ENCODE results near the gene IL27RA. TPM values are rescaled to one million over a fixed set of nuclear protein-coding genes. Genes with fewer than 3 reads are reported as not detected.
"Not testable (repeated sequence)": the region's sequence is repeated elsewhere in the genome, so short reads cannot be mapped to it uniquely, and the experiment has no call there.

Gene IL27RA
- total and polyA plus RNA-seq, 8 donors = 0.88 to 8.2 (median 1.9) TPM

GRCh38 chr19:14039181-14039580 lies 7.6 kb downstream of the IL27RA start:
- no peak for ATAC-seq
- 89 to 96% methylated on average over 7 of the region's 7 CpGs for WGBS, 2 donors
- intact Hi-C loops (cut with DNase I) = no loop called here
- H3K27me3 ChIP-seq = no peaks in the 10 kb centered on the region
- H3K4me1 ChIP-seq = no peaks in the 10 kb centered on the region
- H3K4me3 ChIP-seq = no peak overlapping the region
- no peak overlapping the region for H3K27ac ChIP-seq
- FAIRE-seq = no peak
- DNase-seq = no peak
- no peak for TF ChIP-seq CTCF (IDR thresholded peaks at IDR 0.05)
- H3K36me3 ChIP-seq = no peaks in the 10 kb centered on the region
- H3K9me3 ChIP-seq = no peaks in the 10 kb centered on the region

- peak; percentile 14 to 35 (median 28) for TF ChIP-seq CTCF (IDR thresholded peaks at IDR 0.05)
- H3K27me3 ChIP-seq; H3K4me3 ChIP-seq; H3K4me1 ChIP-seq; intact Hi-C loops (cut with DNase I); H3K36me3 ChIP-seq; H3K9me3 ChIP-seq; FAIRE-seq: not testable (repeated sequence)
- H3K27ac ChIP-seq = peak overlapping the region in 1 of 4 donors; percentile 13
- ATAC-seq (peak; percentile 63 to 86 (median 86)), DNase-seq (peak in 2 of 6 donors; percentile 33 to 39)
- WGBS, 2 donors = 57 to 66% methylated on average over 19 of the region's 19 CpGs
These were observed 11.4 kb downstream of the IL27RA start for GRCh38 chr19:14042659-14043608.

DNA sequence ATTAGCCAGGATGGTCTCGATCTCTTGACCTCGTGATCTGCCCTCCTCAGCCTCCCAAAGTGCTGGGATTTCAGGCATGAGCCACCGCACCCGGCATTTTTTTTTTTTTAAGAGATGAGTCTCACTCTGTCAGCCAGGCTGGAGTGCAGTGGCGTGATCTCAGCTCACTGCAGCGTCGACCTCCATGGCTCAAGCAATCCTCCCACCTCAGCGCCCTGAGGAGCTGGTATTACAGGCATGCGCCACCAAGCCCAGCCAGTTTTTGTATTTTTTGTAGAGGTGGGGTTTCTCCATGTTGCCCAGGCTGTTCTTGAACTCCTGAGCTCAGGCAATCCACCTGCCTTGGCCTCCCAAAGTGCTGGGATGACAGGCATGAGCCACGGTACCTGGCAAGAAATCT lies 16.3 kb downstream of the IL27RA start:
- ATAC-seq; intact Hi-C loops (cut with DNase I); FAIRE-seq; H3K27ac ChIP-seq; H3K4me3 ChIP-seq; H3K4me1 ChIP-seq; DNase-seq; H3K36me3 ChIP-seq; H3K9me3 ChIP-seq; H3K27me3 ChIP-seq: not testable (repeated sequence)
- 97 to 99% methylated on average over 10 of the region's 10 CpGs for WGBS, 2 donors

DNA sequence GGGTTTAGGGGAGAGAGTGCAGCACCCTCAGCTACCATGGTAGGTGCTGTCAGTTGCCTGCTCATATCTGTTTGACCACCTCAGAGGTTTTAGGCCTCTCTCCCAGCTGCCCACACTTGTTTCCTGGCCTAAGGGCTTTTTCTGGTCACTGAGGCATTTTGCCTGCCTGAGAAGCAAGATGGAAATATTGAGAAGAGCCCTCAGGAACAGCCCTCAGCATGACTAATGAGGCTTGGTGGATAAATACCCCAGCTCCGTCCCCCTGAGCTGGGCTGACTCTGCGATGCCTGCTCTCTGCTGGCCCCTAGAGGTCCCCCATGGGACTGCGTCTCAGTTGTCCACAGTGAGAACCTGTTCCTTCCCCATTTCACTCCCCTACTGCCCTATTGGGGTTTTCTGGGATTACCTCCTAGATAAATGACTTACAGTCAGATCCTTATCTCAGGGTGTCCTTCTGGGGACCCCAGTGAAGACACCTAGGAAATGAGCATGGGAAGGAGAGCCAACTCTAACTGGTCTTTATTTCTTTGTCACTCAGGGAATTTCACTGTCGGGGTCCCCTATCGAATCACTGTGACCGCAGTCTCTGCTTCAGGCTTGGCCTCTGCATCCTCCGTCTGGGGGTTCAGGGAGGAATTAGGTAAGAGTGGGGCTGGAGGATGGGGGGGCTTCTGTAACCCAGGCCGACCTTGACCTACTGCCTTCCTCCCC lies 17.0 kb downstream of the IL27RA start:
- FAIRE-seq (no peak), DNase-seq (peak in 3 of 6 donors; percentile 49 to 76 (median 52)), ATAC-seq (peak in 3 of 4 donors; percentile 77 to 91 (median 82))
- no peak overlapping the region for H3K4me3 ChIP-seq
- H3K27me3 ChIP-seq = no peaks in the 10 kb centered on the region
- H3K9me3 ChIP-seq = no peaks in the 10 kb centered on the region
- H3K36me3 ChIP-seq = no peaks in the 10 kb centered on the region
- 73 to 76% methylated on average over 8 of the region's 8 CpGs for WGBS, 2 donors
- TF ChIP-seq CTCF (IDR thresholded peaks at IDR 0.05) = peak; percentile 60 to 67 (median 64)
- intact Hi-C loops (cut with DNase I) = no loop called here
- no peak overlapping the region for H3K27ac ChIP-seq
- H3K4me1 ChIP-seq = no peaks in the 10 kb centered on the region

- no peak for TF ChIP-seq CTCF (IDR thresholded peaks at IDR 0.05)
- Histone ChIP-seq H3K4me1 (no peaks in the 10 kb centered on the region), H3K9me3 (no peaks in the 10 kb centered on the region), H3K36me3 (peaks cover 0 to 6% (median 0%) of the 10 kb centered on the region in 3 donors), H3K27me3 (no peaks in the 10 kb centered on the region), H3K27ac (no peak overlapping the region), H3K4me3 (no peak overlapping the region)
- 94 to 98% methylated on average over 4 of the region's 4 CpGs for WGBS, 2 donors
- intact Hi-C loops (cut with DNase I) = no loop called here
- no peak for FAIRE-seq
- ATAC-seq = no peak
- DNase-seq = no peak
These were observed 18.9 kb downstream of the IL27RA start for GRCh38 chr19:14050512-14050911.

DNA sequence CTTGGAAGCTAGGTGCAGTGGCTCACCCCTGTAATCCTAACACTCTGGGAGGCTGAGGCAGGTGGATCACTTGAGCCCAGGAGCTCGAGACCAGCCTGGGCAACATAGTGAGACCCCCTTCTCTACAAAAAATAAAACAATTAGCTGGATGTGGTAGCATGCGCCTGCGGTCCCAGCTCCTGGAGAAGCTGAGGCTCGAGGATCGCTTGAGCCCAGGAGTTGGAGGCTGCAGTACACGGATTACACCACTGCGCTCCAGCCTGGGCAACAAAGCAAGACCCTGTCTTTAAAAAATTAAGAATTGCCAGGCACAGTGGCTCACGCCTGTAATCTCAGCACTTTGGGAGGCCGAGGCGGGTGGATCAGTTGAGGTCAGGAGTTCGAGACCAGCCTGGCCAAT lies 19.4 kb downstream of the IL27RA start:
- WGBS, 2 donors = 94 to 96% methylated on average over 11 of the region's 11 CpGs
- FAIRE-seq; H3K36me3 ChIP-seq; H3K27me3 ChIP-seq; ATAC-seq; DNase-seq; H3K4me3 ChIP-seq; H3K4me1 ChIP-seq; H3K27ac ChIP-seq; H3K9me3 ChIP-seq; intact Hi-C loops (cut with DNase I): not testable (repeated sequence)

Data from pancreas (tissue), 10 donors.